ENCODE results near the gene PCK2.

Gene PCK2

DNA sequence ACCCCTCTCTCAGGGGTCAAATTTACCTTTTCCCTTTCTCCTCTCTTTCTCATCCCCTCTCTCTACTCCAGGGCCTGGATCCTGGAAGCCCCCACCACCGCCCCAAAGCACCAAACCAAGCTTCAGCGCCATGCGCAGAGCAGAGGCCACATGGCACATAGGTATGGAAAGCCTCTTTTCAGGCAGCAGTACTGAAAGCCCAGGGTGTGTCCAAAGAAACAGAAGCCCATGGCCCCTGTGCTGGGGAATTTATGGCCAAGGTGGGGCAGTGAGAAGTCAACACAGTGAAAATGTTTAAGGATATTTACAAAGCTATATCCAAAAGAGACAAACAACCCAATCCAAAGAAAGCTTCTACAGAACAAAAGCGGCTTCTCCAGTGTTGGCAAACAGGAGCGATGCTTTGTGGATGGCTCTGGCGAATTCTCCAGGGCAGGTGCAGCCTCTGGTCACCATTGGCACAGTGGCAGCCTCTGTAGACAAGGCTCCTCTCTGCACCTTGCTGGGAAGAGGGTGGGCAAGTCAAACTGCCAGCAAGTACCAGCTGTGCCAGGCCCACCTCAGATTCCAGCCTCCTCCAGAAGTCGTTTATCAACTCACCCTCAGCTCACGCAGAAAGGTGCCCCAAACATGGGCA, 27.5 kb upstream of the PCK2 start:
- H3K36me3 ChIP-seq (replicated peaks): no peaks in the 10 kb centered on the region
- no peaks in the 10 kb centered on the region for H3K9me3 ChIP-seq
- peaks cover 15% of the 10 kb centered on the region; the same call in 1 of the 2 replicates for H3K27me3 ChIP-seq (ENCODE audit: low read depth)
- in situ Hi-C loops (cut with MboI; ENCODE audit: low sequenced_read_pairs): no loop called here
- no peak for DNase-seq (ENCODE audit: low spot score in 2 of 2)
- no peak overlapping the region for H3K4me3 ChIP-seq
- no peaks in the 10 kb centered on the region for H3K4me1 ChIP-seq

GRCh38 chr14:24067133-24068082, 26.7 kb upstream of the PCK2 start:
- in situ Hi-C loops (cut with MboI; ENCODE audit: low sequenced_read_pairs): no loop called here
- H3K4me1 ChIP-seq: no peaks in the 10 kb centered on the region
- DNase-seq (ENCODE audit: low spot score in 2 of 2): no peak
- peaks cover 15% of the 10 kb centered on the region; the same call in 1 of the 2 replicates for H3K27me3 ChIP-seq (ENCODE audit: low read depth)
- H3K9me3 ChIP-seq: no peaks in the 10 kb centered on the region
- no peaks in the 10 kb centered on the region for H3K36me3 ChIP-seq (replicated peaks)
- no peak overlapping the region for H3K4me3 ChIP-seq

DNA sequence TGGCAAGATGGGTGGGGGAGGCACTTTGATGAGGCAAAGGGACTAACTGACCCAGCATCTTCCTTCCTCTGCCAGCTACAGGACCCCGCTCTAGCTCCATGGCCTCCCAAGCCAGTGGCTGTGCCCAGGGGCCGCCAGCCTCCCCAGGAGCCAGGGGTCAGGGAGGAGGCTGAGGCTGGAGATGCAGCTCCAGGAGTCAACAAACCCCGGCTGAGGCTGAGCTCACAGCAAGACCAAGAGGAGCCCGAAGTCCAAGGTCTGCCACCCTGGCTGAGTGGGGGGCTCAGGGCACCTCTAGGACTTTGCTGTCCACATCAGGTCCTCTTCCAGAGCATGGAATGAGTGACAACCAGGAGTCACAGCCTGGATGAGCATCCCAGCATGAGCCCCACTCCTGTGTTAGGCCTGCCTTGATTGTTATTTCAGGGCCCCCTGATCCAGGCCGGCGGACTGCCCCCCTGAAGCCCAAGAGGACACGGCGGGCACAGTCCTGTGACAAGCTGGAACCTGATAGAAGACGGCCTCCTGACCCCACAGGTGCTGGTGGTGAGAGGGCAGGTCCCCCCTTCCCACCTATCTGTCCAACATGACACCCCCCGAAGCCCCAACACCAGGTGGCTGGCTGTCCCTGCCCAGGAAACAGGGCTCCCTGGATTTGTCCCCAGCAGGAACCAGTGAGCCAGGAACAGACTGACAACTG, 25.2 kb upstream of the PCK2 start:
- Histone ChIP-seq H3K27me3 (ENCODE audit: low read depth) (peaks cover 15% of the 10 kb centered on the region; the same call in 1 of the 2 replicates), H3K9me3 (no peaks in the 10 kb centered on the region), H3K4me3 (no peak overlapping the region), H3K4me1 (no peaks in the 10 kb centered on the region), H3K36me3 (replicated peaks) (no peaks in the 10 kb centered on the region)
- DNase-seq (ENCODE audit: low spot score in 2 of 2): no peak
- in situ Hi-C loops (cut with MboI; ENCODE audit: low sequenced_read_pairs): no loop called here

DNA sequence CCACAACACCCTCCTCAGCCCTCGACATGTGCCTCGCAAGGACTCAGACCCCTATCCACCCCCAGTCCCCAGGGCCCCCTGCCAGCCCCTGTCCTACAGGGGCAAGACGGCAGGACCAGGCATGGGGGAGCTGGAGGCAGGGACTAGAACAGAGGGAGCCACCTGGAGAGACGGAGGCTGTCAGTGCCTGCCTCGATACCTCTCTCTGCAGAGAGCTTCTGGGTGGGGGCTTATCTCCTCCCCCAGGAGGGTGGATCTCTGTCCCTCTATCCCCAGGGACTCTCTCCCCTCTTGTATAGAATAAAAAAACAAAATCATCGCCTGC, 24.7 kb upstream of the PCK2 start:
- in situ Hi-C loops (cut with MboI; ENCODE audit: low sequenced_read_pairs): no loop called here
- no peak overlapping the region for H3K4me3 ChIP-seq
- H3K36me3 ChIP-seq (replicated peaks): no peaks in the 10 kb centered on the region
- H3K4me1 ChIP-seq: no peaks in the 10 kb centered on the region
- no peaks in the 10 kb centered on the region for H3K9me3 ChIP-seq
- no peak for DNase-seq (ENCODE audit: low spot score in 2 of 2)
- H3K27me3 ChIP-seq (ENCODE audit: low read depth): peaks cover 15% of the 10 kb centered on the region; the same call in 1 of the 2 replicates

DNA sequence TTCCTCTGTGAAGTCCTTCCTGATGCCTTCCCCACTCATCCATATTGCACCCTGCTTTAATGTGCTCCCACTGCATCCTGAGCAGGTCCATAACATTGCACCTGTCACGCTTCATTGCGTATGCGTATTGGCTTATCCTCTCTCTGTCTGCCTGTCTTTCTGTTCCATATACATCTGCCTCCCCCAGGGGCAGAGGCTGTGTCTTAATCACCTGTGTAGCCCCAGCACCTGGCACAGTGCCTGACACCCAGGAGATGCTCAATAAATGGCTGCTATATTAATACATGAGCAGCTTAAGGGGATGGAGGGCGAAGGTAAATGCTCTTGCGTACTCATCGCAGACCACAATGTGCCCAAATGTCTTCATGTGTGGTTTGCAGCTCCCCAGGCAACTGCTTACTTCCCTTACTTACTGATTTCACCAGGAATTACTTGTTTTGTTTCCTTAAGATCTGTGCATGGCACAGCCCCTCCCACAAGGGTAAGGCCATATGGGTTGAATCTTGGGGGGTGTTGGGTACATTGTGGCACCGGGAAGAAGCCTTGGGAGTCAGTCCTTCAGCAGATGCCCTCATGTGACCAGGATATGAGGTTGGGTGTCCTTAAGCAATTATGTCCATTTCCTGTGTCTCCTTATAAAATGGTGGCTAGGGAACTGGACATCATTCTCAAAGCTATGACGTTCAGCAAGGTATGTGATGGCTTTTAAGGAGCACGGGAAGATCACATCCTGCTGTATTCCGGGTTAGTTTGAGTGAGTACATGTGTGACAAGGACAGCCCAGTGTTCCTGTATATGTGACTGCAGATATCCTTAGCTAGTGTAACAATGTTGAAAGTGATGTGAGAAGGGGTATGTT, 23.6 kb upstream of the PCK2 start:
- Histone ChIP-seq H3K4me3 (no peak overlapping the region), H3K9me3 (no peaks in the 10 kb centered on the region), H3K36me3 (replicated peaks) (no peaks in the 10 kb centered on the region), H3K4me1 (no peaks in the 10 kb centered on the region), H3K27me3 (ENCODE audit: low read depth) (peaks cover 15% of the 10 kb centered on the region; the same call in 1 of the 2 replicates)
- no peak for DNase-seq (ENCODE audit: low spot score in 2 of 2)
- in situ Hi-C loops (cut with MboI; ENCODE audit: low sequenced_read_pairs): no loop called here

- no peaks in the 10 kb centered on the region for H3K4me1 ChIP-seq
- H3K9me3 ChIP-seq: no peaks in the 10 kb centered on the region
- no peak within 1 kb of the TSS for H3K4me3 ChIP-seq
- no peaks in the 10 kb centered on the region for H3K36me3 ChIP-seq (replicated peaks)
- in situ Hi-C loops (cut with MboI; ENCODE audit: low sequenced_read_pairs): no loop called here
- no peak for DNase-seq (ENCODE audit: low spot score in 2 of 2)
- H3K27me3 ChIP-seq (ENCODE audit: low read depth): 0 out of 2 replicates have a peak, but pooled peaks cover 12% of the 10 kb centered on the region
Observed at GRCh38 chr14:24071144-24071697, 22.9 kb upstream of the PCK2 start, which contains the start of gene CPNE6. TSS of gene CPNE6 (plus strand) at chr14:24071562. CDS start at chr14:24072937, 1,375 bp downstream.

DNA sequence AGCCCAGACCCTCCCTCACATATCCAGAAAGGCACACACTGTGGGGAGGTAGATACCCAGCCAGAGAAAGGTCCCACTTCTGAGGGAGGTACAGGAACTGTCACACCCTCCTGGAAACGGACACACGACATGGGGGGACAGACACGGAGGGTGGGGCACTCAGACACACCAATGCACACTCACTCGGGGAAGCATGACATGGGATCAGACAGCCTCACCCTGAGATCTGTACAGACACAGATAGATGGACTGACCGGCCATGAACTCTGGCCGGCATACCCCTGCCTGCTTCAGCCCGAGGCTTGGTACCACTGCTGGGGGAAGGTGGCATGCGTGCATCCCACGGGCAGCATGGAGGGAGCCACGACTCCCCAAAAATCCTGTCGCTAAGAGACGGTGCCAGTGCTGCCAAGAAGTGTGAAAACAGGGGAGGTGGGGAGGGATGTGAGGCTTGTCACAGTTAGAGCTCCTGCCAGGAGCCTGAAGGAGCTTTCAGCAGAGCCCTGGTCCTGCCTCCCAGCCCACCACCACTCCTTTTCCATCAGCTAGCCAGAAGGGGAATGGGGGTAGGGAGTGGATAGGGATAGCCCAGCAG, 22.2 kb upstream of the PCK2 start:
- Histone ChIP-seq H3K27me3 (ENCODE audit: low read depth) (0 out of 2 replicates have a peak, but pooled peaks cover 12% of the 10 kb centered on the region), H3K36me3 (replicated peaks) (no peaks in the 10 kb centered on the region), H3K4me1 (no peaks in the 10 kb centered on the region), H3K4me3 (no peak overlapping the region), H3K9me3 (no peaks in the 10 kb centered on the region)
- in situ Hi-C loops (cut with MboI; ENCODE audit: low sequenced_read_pairs): no loop called here
- DNase-seq (ENCODE audit: low spot score in 2 of 2): no peak

- Histone ChIP-seq H3K27me3 (ENCODE audit: low read depth) (0 out of 2 replicates have a peak, but pooled peaks cover 12% of the 10 kb centered on the region), H3K36me3 (replicated peaks) (no peaks in the 10 kb centered on the region), H3K4me1 (no peaks in the 10 kb centered on the region), H3K9me3 (no peaks in the 10 kb centered on the region), H3K4me3 (no peak overlapping the region)
- in situ Hi-C loops (cut with MboI; ENCODE audit: low sequenced_read_pairs): no loop called here
- DNase-seq (ENCODE audit: low spot score in 2 of 2): no peak
Observed at GRCh38 chr14:24072436-24072835, 21.7 kb upstream of the PCK2 start.

DNA sequence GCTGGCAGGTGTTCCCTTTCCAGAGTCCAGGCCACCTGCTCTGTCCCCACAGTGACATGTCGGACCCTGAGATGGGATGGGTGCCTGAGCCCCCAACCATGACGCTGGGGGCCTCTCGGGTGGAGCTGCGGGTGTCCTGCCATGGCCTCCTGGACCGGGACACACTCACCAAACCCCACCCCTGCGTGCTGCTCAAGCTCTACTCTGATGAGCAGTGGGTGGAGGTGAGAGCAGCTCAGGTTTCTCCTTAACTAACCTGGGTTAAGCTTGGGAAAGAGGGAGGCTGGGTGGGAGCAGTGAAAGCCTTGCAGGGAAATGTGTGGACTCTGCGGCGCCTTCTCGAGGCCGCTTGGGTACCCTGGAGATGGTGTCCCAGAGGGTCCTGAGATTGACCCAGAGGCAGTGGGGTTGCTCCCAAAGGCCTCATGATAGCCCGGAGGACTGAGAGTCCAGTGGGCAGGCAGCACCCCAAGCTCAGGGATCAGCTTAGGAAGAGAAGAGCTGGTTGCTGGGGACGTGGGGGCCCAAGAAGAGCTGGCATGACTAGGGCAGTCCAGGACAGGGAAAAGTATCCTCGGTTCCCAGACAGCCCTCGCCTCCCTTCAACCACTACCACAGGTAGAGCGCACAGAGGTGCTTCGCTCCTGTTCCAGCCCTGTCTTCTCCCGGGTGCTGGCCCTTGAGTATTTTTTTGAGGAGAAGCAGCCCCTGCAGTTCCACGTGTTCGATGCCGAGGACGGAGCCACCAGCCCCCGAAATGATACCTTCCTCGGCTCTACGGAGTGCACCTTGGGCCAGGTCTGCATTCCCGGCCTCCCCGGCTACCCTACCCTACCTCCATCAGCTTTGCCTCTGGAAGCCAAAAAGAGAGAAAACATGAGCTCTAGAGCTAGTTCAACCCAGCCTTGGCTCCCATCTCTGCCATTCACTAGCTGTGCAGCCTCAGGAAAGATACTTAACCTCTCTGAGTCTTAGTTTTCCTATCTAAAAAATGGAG, 20.9 kb upstream of the PCK2 start:
- DNase-seq (ENCODE audit: low spot score in 2 of 2): no peak
- Histone ChIP-seq H3K4me1 (no peaks in the 10 kb centered on the region), H3K4me3 (no peak overlapping the region), H3K27me3 (ENCODE audit: low read depth) (0 out of 2 replicates have a peak, but pooled peaks cover 12% of the 10 kb centered on the region), H3K36me3 (replicated peaks) (no peaks in the 10 kb centered on the region), H3K9me3 (no peaks in the 10 kb centered on the region)
- in situ Hi-C loops (cut with MboI; ENCODE audit: low sequenced_read_pairs): no loop called here

GRCh38 chr14:24074625-24075484, 19.3 kb upstream of the PCK2 start:
- in situ Hi-C loops (cut with MboI; ENCODE audit: low sequenced_read_pairs): no loop called here
- Histone ChIP-seq H3K4me3 (no peak overlapping the region), H3K36me3 (replicated peaks) (no peaks in the 10 kb centered on the region), H3K4me1 (no peaks in the 10 kb centered on the region), H3K27me3 (ENCODE audit: low read depth) (0 out of 2 replicates have a peak, but pooled peaks cover 8% of the 10 kb centered on the region), H3K9me3 (no peaks in the 10 kb centered on the region)
- no peak for DNase-seq (ENCODE audit: low spot score in 2 of 2)
